Gastroesophageal sphincter (tissue), 4 donors: Measurements from ENCODE around the gene PFKFB2. TPM values are rescaled to one million over a fixed set of nuclear protein-coding genes. Genes with fewer than 3 reads are reported as not detected.
A peak's percentile ranks its signal among the peaks of the same experiment; 100 is the strongest.

Source experiments
- ATAC-seq: fragments of 150-250 bp; one replicate; pipeline ENCODE4 v1.9.1; 2016; ENCODE audit warnings: mild to moderate bottlenecking, moderate library complexity
- H3K27ac ChIP-seq, 4 donors: fragments of 200-600 bp; sonication (generic) in 3 of 4; 1 replicate in 3 of 4; 2 replicates in 1 of 4; pipeline ENCODE4 v1.5.1; 2016 to 2019
- H3K27me3 ChIP-seq: fragments of 200-600 bp; sonication (generic); one replicate; pipeline ENCODE4 v1.5.1; 2019
- H3K36me3 ChIP-seq, 2 donors: fragments of 200-600 bp; sonication (generic); one replicate each; pipeline ENCODE4 v1.5.1; 2019; ENCODE audit warnings: control low read depth in 1 of 2
- H3K4me1 ChIP-seq, 3 donors: fragments of 200-600 bp; sonication (generic); 1 replicate in 2 of 3; 2 replicates in 1 of 3; pipeline ENCODE4 v1.5.1; 2016 to 2019; ENCODE audit warnings: control low read depth in 2 of 3
- H3K4me3 ChIP-seq, 2 donors: fragments of 200-600 bp; sonication (generic); one replicate each; pipeline ENCODE4 v1.5.1; 2019; ENCODE audit warnings: mild to moderate bottlenecking in 1 of 2, moderate library complexity in 1 of 2
- H3K9me3 ChIP-seq, 3 donors: fragments of 200-600 bp; sonication (generic); one replicate each; pipeline ENCODE4 v1.5.1; 2017 to 2019; ENCODE audit warnings: control low read depth in 2 of 3
- EP300 ChIP-seq: sonication (generic); formaldehyde crosslinking; IDR thresholded peaks from one replicate; pipeline ENCODE4 v1.6.1; 2017; ENCODE audit warnings: antibody characterized with exemption, mild to moderate bottlenecking
- POLR2A ChIP-seq, 2 donors: fragments of 450-650 bp; IDR thresholded peaks; one replicate each; pipeline ENCODE4 v1.6.1; 2017; ENCODE audit warnings: antibody characterized with exemption in 2 of 2, mild to moderate bottlenecking in 2 of 2, moderate library complexity in 1 of 2
- POLR2AphosphoS5 ChIP-seq: sonication (generic); formaldehyde crosslinking; IDR thresholded peaks from one replicate; pipeline ENCODE4 v1.6.1; 2017; ENCODE audit warnings: antibody characterized with exemption
- WGBS, 2 donors: methylation state at CpG; one replicate each; pipeline ENCODE4 v1.1.5; 2018; ENCODE audit warnings: low coverage in 1 of 2; 5-methylcytosine and 5-hydroxymethylcytosine counted together
- total RNA-seq, 4 donors: library from RNA; depleted of rRNA; stranded (reverse); fragments of >200 nt; gene quantifications; one replicate each; pipeline ENCODE4 v1.1.0, GENCODE V29; 2016
- TF ChIP-seq, protein P1 (sequence below), 4 experiments: fragments of 200-600 bp in 2 of 4; fragments of 450-650 bp in 2 of 4; sonication (generic) in 1 of 4; IDR thresholded peaks; one replicate each; pipeline ENCODE4 v1.5.1; 2017 to 2019; ENCODE audit warnings: antibody characterized with exemption in 4 of 4, mild to moderate bottlenecking in 2 of 4, moderate library complexity in 2 of 4

The PFKFB2 gene
- 1 to 10 TPM; 3.4 to 6.7 (median 5.3) TPM for total RNA-seq

- Histone ChIP-seq H3K27ac (peak within 1 kb of the TSS; percentile 63 to 98 (median 92)), H3K4me3 (peak within 1 kb of the TSS; percentile 52 to 77), H3K4me1 (peaks cover 0 to 45% (median 14%) of the 10 kb centered on the region in 3 donors), H3K27me3 (no peaks in the 10 kb centered on the region), H3K36me3 (peaks cover 0 to 26% of the 10 kb centered on the region in 2 donors), H3K9me3 (no peaks in the 10 kb centered on the region)
- WGBS, 2 donors, result 0 to 5% methylated on average over 11 to 12 of the region's 56 CpGs
- no peak for TF ChIP-seq EP300
- TF ChIP-seq POLR2AphosphoS5, result peak; percentile 73
- peak; percentile 70 to 76 for TF ChIP-seq POLR2A (IDR thresholded peaks at IDR 0.05)
- TF ChIP-seq, protein P1, sequence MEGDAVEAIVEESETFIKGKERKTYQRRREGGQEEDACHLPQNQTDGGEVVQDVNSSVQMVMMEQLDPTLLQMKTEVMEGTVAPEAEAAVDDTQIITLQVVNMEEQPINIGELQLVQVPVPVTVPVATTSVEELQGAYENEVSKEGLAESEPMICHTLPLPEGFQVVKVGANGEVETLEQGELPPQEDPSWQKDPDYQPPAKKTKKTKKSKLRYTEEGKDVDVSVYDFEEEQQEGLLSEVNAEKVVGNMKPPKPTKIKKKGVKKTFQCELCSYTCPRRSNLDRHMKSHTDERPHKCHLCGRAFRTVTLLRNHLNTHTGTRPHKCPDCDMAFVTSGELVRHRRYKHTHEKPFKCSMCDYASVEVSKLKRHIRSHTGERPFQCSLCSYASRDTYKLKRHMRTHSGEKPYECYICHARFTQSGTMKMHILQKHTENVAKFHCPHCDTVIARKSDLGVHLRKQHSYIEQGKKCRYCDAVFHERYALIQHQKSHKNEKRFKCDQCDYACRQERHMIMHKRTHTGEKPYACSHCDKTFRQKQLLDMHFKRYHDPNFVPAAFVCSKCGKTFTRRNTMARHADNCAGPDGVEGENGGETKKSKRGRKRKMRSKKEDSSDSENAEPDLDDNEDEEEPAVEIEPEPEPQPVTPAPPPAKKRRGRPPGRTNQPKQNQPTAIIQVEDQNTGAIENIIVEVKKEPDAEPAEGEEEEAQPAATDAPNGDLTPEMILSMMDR (IDR thresholded peaks at IDR 0.05), result peak in 3 of 4 experiments; percentile 28 to 62 (median 59)
- peak; percentile 93 for ATAC-seq
Measured at GRCh38 chr1:207052911-207053769, at the start of gene PFKFB2. PFKFB2 (plus strand) TSS chr1:207053275; CDS start chr1:207054718, 1,443 bp downstream.

- H3K9me3 ChIP-seq, result no peaks in the 10 kb centered on the region
- no peak for TF ChIP-seq POLR2A (IDR thresholded peaks at IDR 0.05)
- TF ChIP-seq, protein P1 (IDR thresholded peaks at IDR 0.05), result peak in 3 of 4 experiments; percentile 27 to 51 (median 29)
- no peak overlapping the region for H3K4me3 ChIP-seq
- no peaks in the 10 kb centered on the region for H3K27me3 ChIP-seq
- H3K36me3 ChIP-seq, result no peaks in the 10 kb centered on the region
- no peaks in the 10 kb centered on the region for H3K4me1 ChIP-seq
- WGBS, 2 donors, result 9 to 34% methylated on average over 4 to 8 of the region's 9 CpGs
- no peak overlapping the region for H3K27ac ChIP-seq
- ATAC-seq, result no peak
Measured at GRCh38 chr1:207004931-207005830, 47.9 kb upstream of the PFKFB2 start.

- Histone ChIP-seq H3K9me3 (no peaks in the 10 kb centered on the region), H3K4me1 (no peaks in the 10 kb centered on the region), H3K36me3 (no peaks in the 10 kb centered on the region), H3K27me3 (no peaks in the 10 kb centered on the region), H3K27ac (no peak overlapping the region), H3K4me3 (no peak overlapping the region)
- ATAC-seq, result no peak
- 90 to 91% methylated on average over 3 of the region's 3 CpGs for WGBS, 2 donors
- TF ChIP-seq, protein P1 (IDR thresholded peaks at IDR 0.05), result no peak
- TF ChIP-seq POLR2AphosphoS5, result no peak
- no peak for TF ChIP-seq POLR2A (IDR thresholded peaks at IDR 0.05)
- TF ChIP-seq EP300, result no peak
Measured at GRCh38 chr1:207006083-207006482, 47.0 kb upstream of the PFKFB2 start.

DNA sequence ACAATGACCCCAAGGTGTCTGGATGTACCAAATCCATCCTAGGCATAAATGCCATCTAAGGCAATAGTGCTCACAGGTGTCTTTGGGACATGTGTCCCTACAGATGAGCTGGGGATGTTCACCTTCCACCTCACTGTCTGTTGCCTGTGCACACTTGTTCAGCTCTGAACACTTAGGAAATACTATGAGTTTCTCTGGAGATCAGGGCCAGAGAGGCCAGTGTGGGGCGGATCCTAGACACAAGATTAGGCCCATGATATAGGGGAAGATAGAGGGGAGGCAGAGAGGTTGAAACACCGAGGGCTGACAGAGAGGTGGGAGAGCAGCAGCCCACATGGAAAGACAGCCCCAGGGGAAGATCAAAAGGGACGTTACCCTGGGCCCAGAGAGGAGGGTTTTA lies 46.2 kb upstream of the PFKFB2 start:
- no peaks in the 10 kb centered on the region for H3K36me3 ChIP-seq
- H3K4me1 ChIP-seq, result no peaks in the 10 kb centered on the region
- no peaks in the 10 kb centered on the region for H3K27me3 ChIP-seq
- H3K9me3 ChIP-seq, result no peaks in the 10 kb centered on the region
- ATAC-seq, result no peak
- no peak overlapping the region for H3K27ac ChIP-seq
- TF ChIP-seq POLR2A (IDR thresholded peaks at IDR 0.05), result no peak
- TF ChIP-seq, protein P1 (IDR thresholded peaks at IDR 0.05), result no peak
- 46 to 50% methylated on average over 1 to 3 of the region's 3 CpGs for WGBS, 2 donors
- no peak overlapping the region for H3K4me3 ChIP-seq
